ENCODE results near the gene SH3RF2. TPM values are rescaled to one million over a fixed set of nuclear protein-coding genes. Genes with fewer than 3 reads are reported as not detected.

Gene SH3RF2
- total and polyA plus RNA-seq, 10 donors, result 0.04 to 0.44 (median 0.10) TPM; not detected in 2

GRCh38 chr5:146026307-146027010, 90.1 kb downstream of the SH3RF2 start:
- Histone ChIP-seq H3K36me3 (no peaks in the 10 kb centered on the region), H3K4me1 (no peaks in the 10 kb centered on the region), H3K4me3 (no peak overlapping the region), H3K9me3 (no peaks in the 10 kb centered on the region), H3K27ac (no peak overlapping the region), H3K27me3 (replicated peaks in 1 of 7) (no peaks in the 10 kb centered on the region)
- WGBS, 5 donors, result 76 to 88% (median 84%) methylated on average over 8 of the region's 8 CpGs
- intact Hi-C loops (cut with DNase I; ENCODE audit: low total_unique reads), result no loop called here
- no peak for DNase-seq
- TF ChIP-seq CTCF (IDR thresholded peaks at IDR 0.05 in 8 of 11, conservative IDR thresholded peaks at IDR 0.05 in 3 of 11), result no peak
- TF ChIP-seq POLR2AphosphoS5 (IDR thresholded peaks at IDR 0.05), result no peak

- Histone ChIP-seq H3K27me3 (replicated peaks in 1 of 7) (no peaks in the 10 kb centered on the region), H3K27ac (no peak overlapping the region), H3K4me3 (no peak overlapping the region), H3K36me3 (no peaks in the 10 kb centered on the region), H3K9me3 (no peaks in the 10 kb centered on the region), H3K4me1 (no peaks in the 10 kb centered on the region)
- no peak for DNase-seq
- intact Hi-C loops (cut with DNase I; ENCODE audit: low total_unique reads), result no loop called here
- no peak for TF ChIP-seq POLR2AphosphoS5 (IDR thresholded peaks at IDR 0.05)
- no peak for TF ChIP-seq POLR2A (IDR thresholded peaks at IDR 0.05)
- no peak for TF ChIP-seq CTCF (IDR thresholded peaks at IDR 0.05 in 8 of 11, conservative IDR thresholded peaks at IDR 0.05 in 3 of 11)
- 81 to 93% (median 85%) methylated on average over 10 of the region's 10 CpGs for WGBS, 5 donors
These were observed 91.4 kb downstream of the SH3RF2 start for GRCh38 chr5:146027751-146028150.

GRCh38 chr5:146032911-146033310, 96.5 kb downstream of the SH3RF2 start:
- Histone ChIP-seq H3K27ac (no peak overlapping the region), H3K36me3 (no peaks in the 10 kb centered on the region), H3K4me1 (no peaks in the 10 kb centered on the region), H3K9me3 (no peaks in the 10 kb centered on the region), H3K4me3 (no peak overlapping the region), H3K27me3 (replicated peaks in 1 of 7) (no peaks in the 10 kb centered on the region)
- no peak for DNase-seq
- TF ChIP-seq POLR2AphosphoS5 (IDR thresholded peaks at IDR 0.05) (no peak), CTCF (IDR thresholded peaks at IDR 0.05 in 8 of 11, conservative IDR thresholded peaks at IDR 0.05 in 3 of 11) (no peak), POLR2A (IDR thresholded peaks at IDR 0.05) (no peak)
- WGBS, 5 donors, result 67 to 82% (median 80%) methylated on average over 3 of the region's 3 CpGs
- intact Hi-C loops (cut with DNase I; ENCODE audit: low total_unique reads), result no loop called here

GRCh38 chr5:146034127-146034526, 97.7 kb downstream of the SH3RF2 start:
- intact Hi-C loops (cut with DNase I; ENCODE audit: low total_unique reads), result no loop called here
- Histone ChIP-seq H3K9me3 (no peaks in the 10 kb centered on the region), H3K36me3 (no peaks in the 10 kb centered on the region), H3K4me1 (no peaks in the 10 kb centered on the region), H3K27me3 (replicated peaks in 1 of 7) (no peaks in the 10 kb centered on the region), H3K4me3 (no peak overlapping the region), H3K27ac (no peak overlapping the region)
- DNase-seq, result no peak
- WGBS, 5 donors, result 75 to 88% (median 80%) methylated on average over 2 of the region's 2 CpGs
- TF ChIP-seq CTCF (IDR thresholded peaks at IDR 0.05 in 8 of 11, conservative IDR thresholded peaks at IDR 0.05 in 3 of 11) (no peak), POLR2AphosphoS5 (IDR thresholded peaks at IDR 0.05) (no peak), POLR2A (IDR thresholded peaks at IDR 0.05) (no peak)
